Neuron (in vitro differentiated cells): ENCODE results near the gene KIF19.

Experiments
- H2AFZ ChIP-seq: one replicate; pipeline ENCODE4 v1.6.1; 2013; ENCODE audit warnings: low read depth, mild to moderate bottlenecking, inconsistent platforms, low read length, moderate library complexity
- H3K27me3 ChIP-seq: one replicate; pipeline ENCODE4 v1.6.1; 2013; ENCODE audit warnings: low read length; ENCODE audit not compliant: insufficient read depth
- H3K36me3 ChIP-seq: one replicate; pipeline ENCODE4 v1.6.1; 2013; ENCODE audit warnings: low read length; ENCODE audit not compliant: insufficient read depth
- H3K4me1 ChIP-seq: one replicate; pipeline ENCODE4 v1.6.1; 2013; ENCODE audit warnings: low read length; ENCODE audit not compliant: insufficient read depth
- H3K4me3 ChIP-seq: 2 replicates; pipeline ENCODE4 v1.5.1; 2013; ENCODE audit warnings: mild to moderate bottlenecking, low read length, moderate library complexity
- H3K9me3 ChIP-seq: one replicate; pipeline ENCODE4 v1.6.1; 2013; ENCODE audit warnings: low read length

KIF19 gene

GRCh38 chr17:74292495-74292894 lies 33.5 kb upstream of the KIF19 start:
- Histone ChIP-seq H2AFZ (no peak overlapping the region), H3K27me3 (no peaks in the 10 kb centered on the region), H3K36me3 (no peaks in the 10 kb centered on the region), H3K9me3 (no peaks in the 10 kb centered on the region), H3K4me1 (peaks cover 16% of the 10 kb centered on the region), H3K4me3 (no peak overlapping the region)

- Histone ChIP-seq H3K27me3 (no peaks in the 10 kb centered on the region), H3K4me1 (peaks cover 22% of the 10 kb centered on the region), H3K9me3 (no peaks in the 10 kb centered on the region), H3K36me3 (no peaks in the 10 kb centered on the region), H3K4me3 (no peak overlapping the region), H2AFZ (no peak overlapping the region)
Measured at GRCh38 chr17:74295625-74296547, 30.1 kb upstream of the KIF19 start.

DNA sequence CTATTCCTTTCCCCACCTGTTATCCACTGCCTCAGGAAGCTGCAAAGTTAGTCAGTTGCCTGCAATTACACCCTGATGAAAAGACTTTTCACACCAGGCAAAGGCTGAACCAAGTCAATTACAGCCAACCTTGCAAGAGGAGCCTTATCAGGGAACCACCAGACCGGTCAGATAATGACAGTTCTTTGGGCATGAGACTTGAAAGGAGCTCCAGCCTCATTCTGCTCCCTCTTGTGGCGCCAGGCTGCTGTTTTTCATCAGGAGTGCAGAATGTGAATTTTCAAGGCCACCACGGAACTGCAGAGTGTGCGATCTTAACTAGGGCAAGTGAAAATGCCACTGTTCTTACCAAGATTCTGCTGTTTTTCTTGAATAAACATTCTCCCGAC lies 29.5 kb upstream of the KIF19 start:
- Histone ChIP-seq H3K9me3 (no peaks in the 10 kb centered on the region), H3K4me1 (peaks cover 22% of the 10 kb centered on the region), H2AFZ (no peak overlapping the region), H3K36me3 (no peaks in the 10 kb centered on the region), H3K4me3 (no peak overlapping the region), H3K27me3 (no peaks in the 10 kb centered on the region)

DNA sequence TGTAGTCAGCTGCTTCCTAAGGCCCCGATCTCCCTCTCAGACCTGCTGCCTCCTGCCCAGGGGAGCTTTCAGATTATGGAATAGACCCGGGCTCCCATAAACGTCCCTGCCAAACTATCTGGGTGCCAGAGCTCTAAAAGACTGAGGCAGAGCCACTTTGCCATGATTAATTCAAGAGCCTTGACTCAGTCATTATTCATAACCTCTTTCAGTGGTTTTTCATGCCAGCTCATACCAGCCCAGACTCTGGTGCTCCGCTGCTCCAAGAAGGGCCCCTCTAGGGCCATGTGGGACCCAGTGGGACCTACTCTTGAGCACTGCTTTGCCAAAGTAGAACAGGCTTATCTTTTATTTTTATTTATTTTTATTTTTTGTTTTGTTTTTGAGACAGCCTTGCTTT lies 28.1 kb upstream of the KIF19 start:
- H3K27me3 ChIP-seq = no peaks in the 10 kb centered on the region
- H3K4me3 ChIP-seq = no peak overlapping the region
- no peak overlapping the region for H2AFZ ChIP-seq
- no peaks in the 10 kb centered on the region for H3K36me3 ChIP-seq
- peaks cover 22% of the 10 kb centered on the region for H3K4me1 ChIP-seq
- H3K9me3 ChIP-seq = no peaks in the 10 kb centered on the region

DNA sequence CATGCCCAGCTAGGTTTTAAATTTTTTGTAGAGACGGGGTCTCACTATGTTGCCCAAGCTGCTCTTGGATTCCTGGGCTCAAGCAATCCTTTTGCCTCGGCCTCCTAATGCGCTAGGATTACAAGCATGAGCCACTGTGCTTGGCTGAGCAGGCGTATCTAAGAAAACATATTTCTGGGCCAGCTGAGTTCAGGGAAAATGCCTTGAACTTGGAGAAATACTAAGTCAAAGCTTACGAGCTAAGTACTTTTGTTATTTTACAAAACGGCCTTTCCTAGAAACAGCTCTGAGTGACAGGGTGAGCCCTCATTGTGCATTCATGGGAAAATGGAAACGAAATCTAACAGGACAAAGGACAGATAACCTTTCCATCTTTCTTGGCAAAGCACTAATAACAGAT lies 27.2 kb upstream of the KIF19 start:
- no peak overlapping the region for H3K4me3 ChIP-seq
- H3K9me3 ChIP-seq = no peaks in the 10 kb centered on the region

DNA sequence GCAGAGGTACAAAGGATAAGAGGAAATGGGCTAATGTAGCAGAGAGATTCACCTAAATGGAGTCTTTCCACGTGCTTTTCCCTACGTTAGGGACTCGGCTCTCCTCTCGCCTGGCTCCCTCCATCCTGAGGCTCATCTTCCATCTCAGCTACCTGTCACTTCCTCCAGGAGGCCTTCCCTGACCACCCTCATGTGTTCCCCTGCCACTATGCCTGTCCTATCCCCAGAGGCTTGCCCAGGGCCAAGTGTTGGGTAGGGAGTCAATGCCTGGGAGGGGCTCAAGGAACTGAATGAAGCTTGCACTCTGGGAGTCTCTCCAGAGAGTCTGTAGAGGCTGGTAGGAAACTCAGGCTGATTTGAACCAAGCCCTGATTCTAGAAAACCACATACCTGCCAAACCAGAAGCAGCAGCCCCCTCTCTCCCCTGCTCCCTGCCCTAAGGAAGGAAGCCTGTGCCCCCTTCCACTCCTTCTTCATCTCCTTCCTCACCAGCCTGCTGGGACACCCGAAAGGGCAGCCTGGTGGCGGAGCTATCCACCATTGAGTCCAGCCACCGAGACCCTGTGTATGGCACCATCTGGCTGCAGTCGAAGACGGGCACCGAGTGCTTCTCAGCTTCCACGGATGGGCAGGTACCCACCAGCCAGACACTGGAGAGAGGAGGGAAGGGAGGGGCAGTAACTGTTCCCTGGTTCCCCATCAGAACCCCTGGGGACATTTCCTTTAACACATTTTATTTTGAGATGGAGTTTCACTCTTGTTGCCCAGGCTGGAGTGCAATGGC lies 26.6 kb upstream of the KIF19 start:
- no peak overlapping the region for H3K4me3 ChIP-seq
- H3K4me1 ChIP-seq = peaks cover 22% of the 10 kb centered on the region
- no peaks in the 10 kb centered on the region for H3K27me3 ChIP-seq
- no peak overlapping the region for H2AFZ ChIP-seq
- no peaks in the 10 kb centered on the region for H3K9me3 ChIP-seq
- H3K36me3 ChIP-seq = no peaks in the 10 kb centered on the region

More for the DNA sequence above, 27.2 kb upstream of the KIF19 start:
- Histone ChIP-seq H2AFZ (no peak overlapping the region), H3K4me1 (peaks cover 22% of the 10 kb centered on the region), H3K27me3 (no peaks in the 10 kb centered on the region), H3K36me3 (no peaks in the 10 kb centered on the region)

DNA sequence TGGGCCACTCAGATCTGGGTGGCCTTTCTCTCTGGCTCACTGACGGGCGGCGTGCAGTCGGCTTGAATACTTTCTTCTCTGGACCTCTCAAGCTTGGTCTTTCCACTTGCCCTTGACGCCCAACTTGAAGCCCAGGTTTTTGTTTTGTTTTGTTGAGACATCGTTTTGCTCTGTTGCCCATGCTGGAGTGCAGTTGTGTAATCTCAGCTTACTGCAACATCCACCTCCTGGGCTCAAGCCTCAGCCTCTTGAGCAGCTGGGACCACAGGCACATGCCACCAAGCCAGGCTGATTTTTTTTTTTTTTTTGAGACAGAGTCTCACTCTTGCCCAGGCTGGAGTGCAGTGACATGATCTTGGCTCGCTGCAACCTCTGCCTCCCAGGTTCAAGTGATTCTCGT lies 22.7 kb upstream of the KIF19 start:
- H3K4me1 ChIP-seq = peaks cover 9% of the 10 kb centered on the region
- no peak overlapping the region for H3K4me3 ChIP-seq
- H3K9me3 ChIP-seq = no peaks in the 10 kb centered on the region
- H2AFZ ChIP-seq = no peak overlapping the region
- no peaks in the 10 kb centered on the region for H3K36me3 ChIP-seq
- H3K27me3 ChIP-seq = no peaks in the 10 kb centered on the region

- no peak overlapping the region for H2AFZ ChIP-seq
- H3K27me3 ChIP-seq = no peaks in the 10 kb centered on the region
Measured at GRCh38 chr17:74304184-74304583, 21.8 kb upstream of the KIF19 start.

GRCh38 chr17:74305865-74306654 lies 20.0 kb upstream of the KIF19 start:
- no peak overlapping the region for H3K4me3 ChIP-seq
- H3K36me3 ChIP-seq = no peaks in the 10 kb centered on the region
- no peak overlapping the region for H2AFZ ChIP-seq
- no peaks in the 10 kb centered on the region for H3K9me3 ChIP-seq
- no peaks in the 10 kb centered on the region for H3K27me3 ChIP-seq
- no peaks in the 10 kb centered on the region for H3K4me1 ChIP-seq

More at GRCh38 chr17:74304184-74304583, 21.8 kb upstream of the KIF19 start:
- Histone ChIP-seq H3K4me3 (no peak overlapping the region), H3K9me3 (no peaks in the 10 kb centered on the region), H3K4me1 (peaks cover 1% of the 10 kb centered on the region), H3K36me3 (no peaks in the 10 kb centered on the region)

GRCh38 chr17:74307984-74308773 lies 17.8 kb upstream of the KIF19 start:
- no peak overlapping the region for H3K4me3 ChIP-seq
- no peaks in the 10 kb centered on the region for H3K36me3 ChIP-seq
- no peaks in the 10 kb centered on the region for H3K27me3 ChIP-seq
- H3K9me3 ChIP-seq = peaks cover 8% of the 10 kb centered on the region
- no peaks in the 10 kb centered on the region for H3K4me1 ChIP-seq
- H2AFZ ChIP-seq = no peak overlapping the region

DNA sequence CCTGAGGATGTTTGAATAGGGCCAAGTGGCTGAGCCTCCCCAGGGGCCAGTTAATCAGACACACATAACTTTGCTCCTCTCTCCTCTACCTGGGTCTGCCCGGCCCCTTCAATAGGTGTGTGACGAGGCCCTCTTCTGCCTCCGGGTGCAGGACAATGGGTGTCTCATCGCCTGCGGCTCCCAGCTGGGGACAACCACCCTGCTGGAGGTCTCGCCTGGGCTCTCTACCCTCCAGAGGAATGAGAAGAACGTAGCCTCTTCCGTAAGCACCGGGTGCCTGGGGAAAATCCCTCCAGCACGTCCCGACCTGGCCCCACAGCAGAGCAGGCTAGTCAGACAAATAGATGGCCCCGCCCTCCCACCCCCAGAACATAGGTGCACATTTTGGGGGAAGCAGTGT lies 16.1 kb upstream of the KIF19 start:
- Histone ChIP-seq H2AFZ (no peak overlapping the region), H3K4me1 (no peaks in the 10 kb centered on the region), H3K4me3 (no peak overlapping the region), H3K9me3 (peaks cover 8% of the 10 kb centered on the region), H3K36me3 (no peaks in the 10 kb centered on the region), H3K27me3 (no peaks in the 10 kb centered on the region)

DNA sequence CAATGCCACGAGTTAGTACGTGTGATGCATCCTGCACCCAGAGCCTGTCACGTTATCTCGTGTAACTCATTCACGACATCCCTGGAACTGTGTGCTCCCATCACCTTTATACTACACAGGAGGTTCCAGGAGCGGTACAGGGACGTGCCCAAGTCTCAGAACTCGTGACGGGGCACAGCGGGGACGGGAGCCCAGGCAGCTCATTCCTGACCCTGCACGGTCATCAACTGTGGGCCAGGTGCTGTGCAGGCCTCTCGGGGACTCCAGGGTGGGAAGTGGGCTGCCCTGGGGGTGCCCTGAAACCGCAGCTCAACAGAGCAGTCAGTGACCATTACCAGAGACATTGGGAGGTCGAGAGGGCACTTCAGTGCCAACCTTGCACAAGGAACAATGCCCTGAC lies 11.1 kb upstream of the KIF19 start:
- Histone ChIP-seq H3K27me3 (peaks cover 3% of the 10 kb centered on the region), H3K4me3 (no peak overlapping the region), H3K36me3 (no peaks in the 10 kb centered on the region)

More for the DNA sequence above, 11.1 kb upstream of the KIF19 start:
- peaks cover 8% of the 10 kb centered on the region for H3K9me3 ChIP-seq
- no peaks in the 10 kb centered on the region for H3K4me1 ChIP-seq
- H2AFZ ChIP-seq = no peak overlapping the region
